ENCODE results near the gene PTPN2. TPM values are rescaled to one million over a fixed set of nuclear protein-coding genes. Genes with fewer than 3 reads are reported as not detected.

PTPN2 gene
- 22.0 and 29.1 TPM in 2 replicates for total RNA-seq

GRCh38 chr18:12883684-12884405, at the start of gene PTPN2:
Gene PTPN2, minus strand, starts transcription at chr18:12884237. Its CDS starts 96 bp downstream, at chr18:12884141.

Other genes starting within 250 kb of the PTPN2 start
- 9.7 and 10.4 TPM in 2 replicates for gene SPIRE1, start 226.1 kb downstream of the PTPN2 start, total RNA-seq
- 7.6 and 8.5 TPM in 2 replicates for gene CEP76, start 181.5 kb downstream of the PTPN2 start, total RNA-seq
- 74.0 and 86.8 TPM in 2 replicates for gene PSMG2, start 181.2 kb downstream of the PTPN2 start, total RNA-seq
- gene SEH1L, start 63.8 kb upstream of the PTPN2 start, total RNA-seq, result 32.4 TPM in 2 replicates
- 20.7 and 20.8 TPM in 2 replicates for gene CEP192, start 107.1 kb upstream of the PTPN2 start, total RNA-seq

Data from bronchus fibroblast of lung (primary cell).